GM12878 (cell line): ENCODE data around the gene IKBIP. TPM values are rescaled to one million over a fixed set of nuclear protein-coding genes. Genes with fewer than 3 reads are reported as not detected.

Experiments used
- CHD1 ChIP-seq: IDR thresholded peaks from 2 replicates; pipeline ENCODE4 v1.6.1; 2012; ENCODE audit warnings: low read depth, low read length, improper control_type of control experiment
- EGR1 ChIP-seq, 2 experiments: IDR thresholded peaks; 1 replicate in 1 of 2; 2 replicates in 1 of 2; pipeline ENCODE4 v1.6.1; 2011 to 2012; ENCODE audit warnings: low read depth in 2 of 2, low read length in 2 of 2, borderline replicate concordance in 1 of 2, mild to moderate bottlenecking in 1 of 2, moderate library complexity in 1 of 2
- ESRRA ChIP-seq: IDR thresholded peaks from 2 replicates; pipeline ENCODE4 v1.6.1; 2012; ENCODE audit warnings: mild to moderate bottlenecking, low read length, improper control_type of control experiment
- FOXK2 ChIP-seq: fragments of 450-650 bp; IDR thresholded peaks from 2 replicates; pipeline ENCODE4 v1.6.1; 2017; ENCODE audit warnings: mild to moderate bottlenecking, moderate library complexity
- JUND ChIP-seq: IDR thresholded peaks from 2 replicates; pipeline ENCODE4 v1.6.1; 2012; ENCODE audit warnings: low read depth, mild to moderate bottlenecking, low read length, improper control_type of control experiment, moderate library complexity
- MEF2A ChIP-seq: IDR thresholded peaks from 2 replicates; pipeline ENCODE4 v1.6.1; 2011; ENCODE audit warnings: low read depth, mild to moderate bottlenecking, low read length, moderate library complexity; ENCODE audit not compliant: insufficient read depth
- MEF2B ChIP-seq: fragments of 450-650 bp; IDR thresholded peaks from 2 replicates; pipeline ENCODE4 v1.6.1; 2018; ENCODE audit warnings: mild to moderate bottlenecking, moderate library complexity; ENCODE audit not compliant: partially characterized antibody, poor library complexity, severe bottlenecking
- NFYA ChIP-seq: IDR thresholded peaks from 2 replicates; pipeline ENCODE4 v1.6.1; 2011; ENCODE audit warnings: low read depth, mild to moderate bottlenecking, low read length, improper control_type of control experiment, borderline replicate concordance
- NKRF ChIP-seq: fragments of 450-650 bp; conservative IDR thresholded peaks from 2 replicates; pipeline ENCODE4 v1.6.1; 2017; ENCODE audit warnings: mild to moderate bottlenecking, moderate library complexity
- PAX5 ChIP-seq: IDR thresholded peaks from 2 replicates; pipeline ENCODE4 v1.6.1; 2011; ENCODE audit warnings: low read depth, low read length, borderline replicate concordance
- RFX5 ChIP-seq: IDR thresholded peaks from 2 replicates; pipeline ENCODE4 v1.6.1; 2011; ENCODE audit warnings: low read depth, low read length, improper control_type of control experiment
- SKIL ChIP-seq: fragments of 450-650 bp; IDR thresholded peaks from 2 replicates; pipeline ENCODE4 v1.6.1; 2017; ENCODE audit warnings: mild to moderate bottlenecking, low read depth, inconsistent platforms; ENCODE audit not compliant: poor library complexity, severe bottlenecking
- SREBF1 ChIP-seq: IDR thresholded peaks from 2 replicates; pipeline ENCODE4 v1.6.1; 2012; ENCODE audit warnings: mild to moderate bottlenecking, low read length
- SUPT20H ChIP-seq: IDR thresholded peaks from 2 replicates; pipeline ENCODE4 v1.6.1; 2011; ENCODE audit warnings: low read depth, mild to moderate bottlenecking, low read length, moderate library complexity, borderline replicate concordance; ENCODE audit not compliant: control insufficient read depth
- USF2 ChIP-seq: IDR thresholded peaks from 2 replicates; pipeline ENCODE4 v1.6.1; 2011; ENCODE audit warnings: low read depth, low read length, improper control_type of control experiment, borderline replicate concordance
- ZBED1 ChIP-seq: IDR thresholded peaks from 2 replicates; pipeline ENCODE4 v1.6.1; 2016; ENCODE audit warnings: borderline replicate concordance
- ZNF217 ChIP-seq: fragments of 450-650 bp; IDR thresholded peaks from 2 replicates; pipeline ENCODE4 v1.6.1; 2017; ENCODE audit warnings: antibody characterized with exemption, mild to moderate bottlenecking
- polyA plus RNA-seq, 11 experiments: library from polyadenylated mRNA; depleted of rRNA in 4 of 11; unstranded in 6 of 11; stranded (reverse) in 5 of 11; fragments of >200 nt; fragmentation: Nextera tagmentation in 4 of 11; fragmentation: Illumina TruSeq in 1 of 11; extraction: Ambion mirVana in 4 of 11; extraction: Trizol in 1 of 11; gene quantifications; 1 replicate in 1 of 11; 2 replicates in 10 of 11; pipeline versions ENCODE4 v1.2.1 to v1.2.3, GENCODE V29; 2011 to 2016; ENCODE audit warnings: inconsistent platforms in 2 of 11, missing spikeins in 2 of 11, low read depth in 1 of 11
- total RNA-seq, 4 experiments: library from RNA; depleted of rRNA in 3 of 4; stranded (reverse); fragments of >200 nt in 3 of 4; fragmentation: Illumina TruSeq in 1 of 4; extraction: Trizol in 1 of 4; gene quantifications; 2 replicates each; pipeline versions ENCODE4 v1.2.1 to v1.2.3, GENCODE V29; 2013 to 2021
- TF ChIP-seq, protein P1 (sequence below): fragments of 450-650 bp; IDR thresholded peaks from 2 replicates; pipeline ENCODE4 v1.6.1; 2014; ENCODE audit warnings: mild to moderate bottlenecking
- TF ChIP-seq, protein P2 (sequence below): IDR thresholded peaks from 2 replicates; pipeline ENCODE4 v1.6.1; 2011; ENCODE audit warnings: borderline replicate concordance, low read depth, mild to moderate bottlenecking, moderate library complexity, low read length; ENCODE audit not compliant: insufficient read depth, poor library complexity, severe bottlenecking
- TF ChIP-seq, protein P3 (sequence below): IDR thresholded peaks from 2 replicates; pipeline ENCODE4 v1.6.1; 2012; ENCODE audit warnings: low read depth, low read length, improper control_type of control experiment

The IKBIP gene
- total and polyA plus RNA-seq, 10 of the 15 experiments (the other 5 are each of a cell fraction or from before 2014, with no cell fraction given), result 5.4 to 34.5 (median 18.4) TPM

- TF ChIP-seq, protein P1, sequence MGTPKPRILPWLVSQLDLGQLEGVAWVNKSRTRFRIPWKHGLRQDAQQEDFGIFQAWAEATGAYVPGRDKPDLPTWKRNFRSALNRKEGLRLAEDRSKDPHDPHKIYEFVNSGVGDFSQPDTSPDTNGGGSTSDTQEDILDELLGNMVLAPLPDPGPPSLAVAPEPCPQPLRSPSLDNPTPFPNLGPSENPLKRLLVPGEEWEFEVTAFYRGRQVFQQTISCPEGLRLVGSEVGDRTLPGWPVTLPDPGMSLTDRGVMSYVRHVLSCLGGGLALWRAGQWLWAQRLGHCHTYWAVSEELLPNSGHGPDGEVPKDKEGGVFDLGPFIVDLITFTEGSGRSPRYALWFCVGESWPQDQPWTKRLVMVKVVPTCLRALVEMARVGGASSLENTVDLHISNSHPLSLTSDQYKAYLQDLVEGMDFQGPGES, result no peak
- TF ChIP-seq FOXK2 (no peak), MEF2B (peak; percentile 88), NFYA (no peak), EGR1 (IDR thresholded peaks at IDR 0.05; ENCODE audit: borderline replicate concordance in 1 of 2, low read depth in 2 of 2, low read length in 2 of 2) (no peak), SUPT20H (no peak), PAX5 (peak; percentile 35; the same call in 1 of the 2 replicates), SKIL (no peak), ZNF217 (no peak), SREBF1 (no peak), USF2 (no peak), ESRRA (no peak), CHD1 (peak; percentile 50; the same call in 1 of the 2 replicates), ZBED1 (0 out of 2 replicates have a peak, but pooled peaks have one; percentile 27), JUND (no peak), MEF2A (no peak), NKRF (peak; percentile 97), RFX5 (no peak; the same call in 1 of the 2 replicates)
- TF ChIP-seq, protein P2, sequence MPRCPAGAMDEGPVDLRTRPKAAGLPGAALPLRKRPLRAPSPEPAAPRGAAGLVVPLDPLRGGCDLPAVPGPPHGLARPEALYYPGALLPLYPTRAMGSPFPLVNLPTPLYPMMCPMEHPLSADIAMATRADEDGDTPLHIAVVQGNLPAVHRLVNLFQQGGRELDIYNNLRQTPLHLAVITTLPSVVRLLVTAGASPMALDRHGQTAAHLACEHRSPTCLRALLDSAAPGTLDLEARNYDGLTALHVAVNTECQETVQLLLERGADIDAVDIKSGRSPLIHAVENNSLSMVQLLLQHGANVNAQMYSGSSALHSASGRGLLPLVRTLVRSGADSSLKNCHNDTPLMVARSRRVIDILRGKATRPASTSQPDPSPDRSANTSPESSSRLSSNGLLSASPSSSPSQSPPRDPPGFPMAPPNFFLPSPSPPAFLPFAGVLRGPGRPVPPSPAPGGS, result no peak
- TF ChIP-seq, protein P3, sequence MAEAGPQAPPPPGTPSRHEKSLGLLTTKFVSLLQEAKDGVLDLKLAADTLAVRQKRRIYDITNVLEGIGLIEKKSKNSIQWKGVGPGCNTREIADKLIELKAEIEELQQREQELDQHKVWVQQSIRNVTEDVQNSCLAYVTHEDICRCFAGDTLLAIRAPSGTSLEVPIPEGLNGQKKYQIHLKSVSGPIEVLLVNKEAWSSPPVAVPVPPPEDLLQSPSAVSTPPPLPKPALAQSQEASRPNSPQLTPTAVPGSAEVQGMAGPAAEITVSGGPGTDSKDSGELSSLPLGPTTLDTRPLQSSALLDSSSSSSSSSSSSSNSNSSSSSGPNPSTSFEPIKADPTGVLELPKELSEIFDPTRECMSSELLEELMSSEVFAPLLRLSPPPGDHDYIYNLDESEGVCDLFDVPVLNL, result peak; percentile 94
Observed at GRCh38 chr12:98644712-98645571, at the start of gene IKBIP, which contains the start of gene APAF1 (continued).
